ENCODE measurements around the gene NCF2.

Gene NCF2

GRCh38 chr1:183566026-183566425, 24.2 kb downstream of the NCF2 start:
- Histone ChIP-seq H3K79me2 (ENCODE audit: insufficient read depth, low read length) (no peaks in the 10 kb centered on the region), H3K4me3 (ENCODE audit: insufficient read depth, low read length, poor library complexity, severe bottlenecking) (no peak overlapping the region), H3K36me3 (ENCODE audit: low read length) (no peaks in the 10 kb centered on the region), H3K9me3 (ENCODE audit: insufficient read depth, low read length) (no peaks in the 10 kb centered on the region), H3K9me2 (replicated peaks; ENCODE audit: insufficient read depth, low read length) (no peaks in the 10 kb centered on the region), H3K27me3 (ENCODE audit: low read length) (no peaks in the 10 kb centered on the region), H3F3A (ENCODE audit: insufficient read depth) (no peaks in the 10 kb centered on the region), H3K27ac (ENCODE audit: low read depth, low read length) (no peak overlapping the region), H4K20me1 (ENCODE audit: low read depth, low read length) (no peaks in the 10 kb centered on the region), H3K4me2 (ENCODE audit: low read depth, low read length, poor library complexity, severe bottlenecking) (no peak overlapping the region), H2AFZ (ENCODE audit: low read depth, low read length, severe bottlenecking) (no peak overlapping the region), H3K9ac (ENCODE audit: low read length) (no peak overlapping the region)
- TF ChIP-seq CTCF (IDR thresholded peaks at IDR 0.05; ENCODE audit: insufficient read depth, low read length, poor library complexity, severe bottlenecking) (no peak), EZH2phosphoT487 (conservative IDR thresholded peaks at IDR 0.05; ENCODE audit: low read length) (no peak)

- Histone ChIP-seq H3K27me3 (ENCODE audit: low read length) (no peaks in the 10 kb centered on the region), H3K4me2 (ENCODE audit: low read depth, low read length, poor library complexity, severe bottlenecking) (no peak overlapping the region), H3K9me2 (replicated peaks; ENCODE audit: insufficient read depth, low read length) (no peaks in the 10 kb centered on the region), H3F3A (ENCODE audit: insufficient read depth) (no peaks in the 10 kb centered on the region), H3K79me2 (ENCODE audit: insufficient read depth, low read length) (no peaks in the 10 kb centered on the region), H3K4me3 (ENCODE audit: insufficient read depth, low read length, poor library complexity, severe bottlenecking) (no peak overlapping the region), H3K36me3 (ENCODE audit: low read length) (no peaks in the 10 kb centered on the region), H3K27ac (ENCODE audit: low read depth, low read length) (no peak overlapping the region), H3K9me3 (ENCODE audit: insufficient read depth, low read length) (no peaks in the 10 kb centered on the region), H3K9ac (ENCODE audit: low read length) (no peak overlapping the region), H4K20me1 (ENCODE audit: low read depth, low read length) (no peaks in the 10 kb centered on the region), H2AFZ (ENCODE audit: low read depth, low read length, severe bottlenecking) (no peak overlapping the region)
- TF ChIP-seq EZH2phosphoT487 (conservative IDR thresholded peaks at IDR 0.05; ENCODE audit: low read length) (no peak), CTCF (IDR thresholded peaks at IDR 0.05; ENCODE audit: insufficient read depth, low read length, poor library complexity, severe bottlenecking) (no peak)
These were observed 25.0 kb downstream of the NCF2 start for GRCh38 chr1:183565261-183565660.

GRCh38 chr1:183562701-183563100, 27.6 kb downstream of the NCF2 start:
- Histone ChIP-seq H3K4me2 (ENCODE audit: low read depth, low read length, poor library complexity, severe bottlenecking) (no peak overlapping the region), H3K79me2 (ENCODE audit: insufficient read depth, low read length) (no peaks in the 10 kb centered on the region), H2AFZ (ENCODE audit: low read depth, low read length, severe bottlenecking) (no peak overlapping the region), H3K9me3 (ENCODE audit: insufficient read depth, low read length) (no peaks in the 10 kb centered on the region), H3K36me3 (ENCODE audit: low read length) (no peaks in the 10 kb centered on the region), H3F3A (ENCODE audit: insufficient read depth) (no peaks in the 10 kb centered on the region), H3K27ac (ENCODE audit: low read depth, low read length) (no peak overlapping the region), H3K9me2 (replicated peaks; ENCODE audit: insufficient read depth, low read length) (no peaks in the 10 kb centered on the region), H3K27me3 (ENCODE audit: low read length) (no peaks in the 10 kb centered on the region), H3K4me3 (ENCODE audit: insufficient read depth, low read length, poor library complexity, severe bottlenecking) (no peak overlapping the region), H3K9ac (ENCODE audit: low read length) (no peak overlapping the region), H4K20me1 (ENCODE audit: low read depth, low read length) (no peaks in the 10 kb centered on the region)
- TF ChIP-seq EZH2phosphoT487 (conservative IDR thresholded peaks at IDR 0.05; ENCODE audit: low read length) (no peak), CTCF (IDR thresholded peaks at IDR 0.05; ENCODE audit: insufficient read depth, low read length, poor library complexity, severe bottlenecking) (no peak)

Data from SU-DHL-6 (cell line).